Measurements from ENCODE around the gene SPATA31C2. TPM values are rescaled to one million over a fixed set of nuclear protein-coding genes. Genes with fewer than 3 reads are reported as not detected.
"Not testable (repeated sequence)": the region's sequence is repeated elsewhere in the genome, so short reads cannot be mapped to it uniquely, and the experiment has no call there.

SPATA31C2 gene
- total RNA-seq, 1 donor from 2014 or later = not detected

- DNase-seq (ENCODE audit: low spot score); ATAC-seq: not testable (repeated sequence)
Measured at GRCh38 chr9:88127700-88128300, 10.5 kb downstream of the SPATA31C2 start.

DNA sequence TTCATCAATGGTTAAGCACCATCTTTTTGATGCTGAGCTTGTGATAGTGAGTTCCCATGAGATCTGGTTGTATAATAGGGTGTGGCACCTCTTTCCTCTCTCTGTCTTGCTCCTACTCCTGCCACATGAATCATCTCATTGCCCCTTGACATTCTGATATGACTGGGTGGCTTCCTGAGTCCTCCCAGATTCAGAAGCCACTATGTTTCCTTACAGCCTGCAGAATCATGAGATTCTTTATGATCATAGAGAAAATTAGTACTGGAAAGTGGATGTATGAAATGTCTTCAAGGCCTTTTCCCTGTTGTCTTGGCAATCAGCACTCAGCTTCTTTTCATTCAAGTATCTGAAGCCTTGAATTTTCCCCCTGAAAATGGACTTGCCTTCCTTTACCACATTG is 14.9 kb downstream of the SPATA31C2 start:
- not testable (repeated sequence) for DNase-seq (ENCODE audit: low spot score); ATAC-seq

- ATAC-seq = peak; percentile 48
- DNase-seq (ENCODE audit: low spot score) = not testable (repeated sequence)
Measured at GRCh38 chr9:88118121-88118520, 20.2 kb downstream of the SPATA31C2 start.

DNA sequence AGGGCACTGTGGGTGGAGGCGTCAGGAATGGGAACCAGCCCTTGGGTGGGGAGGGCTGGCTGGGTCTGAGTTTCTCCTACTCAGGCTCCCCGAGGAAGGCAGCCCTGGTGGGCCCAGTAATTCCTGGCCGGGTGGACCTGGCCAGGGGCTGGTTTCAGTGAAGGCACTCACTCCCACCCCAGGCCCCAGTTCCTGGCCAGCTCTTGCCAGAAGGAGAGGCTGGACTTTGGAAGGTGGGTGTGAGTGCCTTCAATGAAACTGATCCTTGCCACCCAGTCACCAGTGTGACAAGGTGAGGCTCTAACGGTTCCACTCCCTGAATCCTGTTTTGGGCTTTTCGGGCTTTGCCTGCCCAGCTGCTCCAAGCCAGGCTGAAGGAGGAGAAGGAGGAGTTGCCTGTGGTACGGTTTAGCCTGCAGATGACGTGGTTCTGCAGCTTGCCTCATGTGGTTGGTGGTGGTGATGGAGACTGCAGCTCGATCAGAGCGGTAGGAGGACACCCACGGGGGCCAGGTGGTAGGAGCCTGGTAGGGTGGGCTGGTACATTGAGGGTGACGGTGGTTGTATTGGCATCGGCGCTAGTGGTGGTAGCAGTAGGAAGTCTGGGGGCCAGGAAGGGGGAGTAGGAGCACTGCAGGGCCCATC is 23.2 kb downstream of the SPATA31C2 start:
- not testable (repeated sequence) for ATAC-seq; DNase-seq (ENCODE audit: low spot score)

DNA sequence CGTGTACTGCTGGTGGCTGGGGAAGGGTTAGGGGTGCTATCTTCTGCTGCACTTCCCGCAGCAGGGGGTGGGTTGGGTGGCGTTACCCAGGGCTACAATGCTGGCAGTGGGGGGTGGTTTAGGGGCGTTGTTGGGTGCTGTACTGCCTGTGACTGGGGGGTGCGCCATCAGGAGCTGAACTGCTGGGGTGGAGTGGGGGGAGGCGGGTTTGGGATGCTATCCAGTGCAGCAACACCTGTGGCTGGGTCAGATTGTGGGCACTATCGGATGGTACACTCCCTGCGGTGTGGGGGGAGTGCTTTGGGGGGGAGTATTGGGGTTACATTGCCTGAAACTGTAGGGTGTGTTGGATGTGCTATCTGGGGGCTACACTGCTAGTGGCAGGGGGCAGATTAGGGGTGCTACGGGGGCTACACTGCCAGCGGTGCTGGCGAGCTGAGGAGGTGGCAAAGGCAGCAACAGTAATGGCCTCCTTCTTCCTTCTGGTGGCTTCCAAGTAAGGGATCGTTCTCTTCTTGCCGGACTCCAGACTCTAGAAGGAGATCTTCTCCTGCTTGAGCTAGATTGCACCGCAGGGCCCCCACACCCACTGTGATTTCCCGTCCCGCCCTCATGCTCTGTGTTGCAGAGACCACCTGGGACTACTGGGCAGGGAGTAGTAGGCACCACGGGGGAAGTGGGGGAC is 23.9 kb downstream of the SPATA31C2 start:
- not testable (repeated sequence) for ATAC-seq; DNase-seq (ENCODE audit: low spot score)

DNA sequence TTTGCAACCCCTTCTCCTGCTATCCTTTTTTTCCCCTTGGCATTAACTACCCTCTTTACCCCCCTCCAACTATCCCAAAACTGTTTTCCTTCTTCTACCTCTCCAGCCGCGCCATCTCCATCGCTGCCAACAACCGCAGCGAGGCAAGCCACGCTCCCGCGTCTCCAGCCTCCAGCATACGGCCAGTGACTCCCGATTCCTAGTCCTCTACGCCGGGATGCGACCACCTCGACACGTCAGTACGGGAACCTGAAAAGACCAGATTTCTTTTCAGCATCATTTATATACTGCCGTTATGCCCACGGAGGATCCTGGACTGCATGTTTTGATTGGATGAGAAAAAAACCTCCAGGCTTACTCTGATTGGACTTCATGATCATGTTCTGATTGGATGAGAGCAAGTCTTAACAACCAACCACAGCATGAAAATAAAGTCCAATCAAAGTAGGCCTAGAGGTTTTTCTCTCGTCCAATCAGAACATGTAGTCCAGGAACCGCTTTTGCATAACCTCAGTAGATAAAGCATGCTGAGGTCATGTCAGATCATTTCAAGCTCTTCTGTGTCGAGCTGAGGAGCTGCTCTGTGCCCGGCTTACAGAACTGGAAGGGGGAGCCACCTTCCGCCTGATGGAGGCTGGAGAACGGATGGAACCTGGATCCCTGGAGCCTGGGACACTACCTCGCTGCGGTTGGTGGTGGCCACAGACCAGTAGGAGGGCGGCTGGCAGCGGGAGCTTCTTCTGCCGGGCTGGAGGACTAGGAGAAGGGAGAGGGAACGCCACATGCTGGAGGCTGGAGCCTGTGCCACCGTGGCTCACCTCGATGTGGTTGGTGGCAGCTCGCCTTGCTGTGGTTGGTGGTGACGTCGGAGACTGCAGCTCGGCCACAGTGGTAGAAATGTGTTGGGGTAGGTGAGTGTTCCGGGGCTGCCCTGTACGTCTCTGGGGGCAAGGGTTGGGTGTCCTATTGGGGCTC is 24.8 kb downstream of the SPATA31C2 start:
- ATAC-seq; DNase-seq (ENCODE audit: low spot score): not testable (repeated sequence)

GRCh38 chr9:88110026-88110425 is 28.2 kb downstream of the SPATA31C2 start:
- no peak for ATAC-seq
- DNase-seq (ENCODE audit: low spot score) = no peak

- no peak for DNase-seq (ENCODE audit: low spot score)
- no peak for ATAC-seq
Measured at GRCh38 chr9:88108779-88109178, 29.5 kb downstream of the SPATA31C2 start.

- peak; percentile 97 for ATAC-seq
- no peak for DNase-seq (ENCODE audit: low spot score)
Measured at GRCh38 chr9:88106492-88106891, 31.8 kb downstream of the SPATA31C2 start.

- DNase-seq (ENCODE audit: low spot score) = no peak
- peak; percentile 81 for ATAC-seq
Measured at GRCh38 chr9:88092797-88093331, 45.4 kb downstream of the SPATA31C2 start.

GRCh38 chr9:88090151-88090581 is 48.1 kb downstream of the SPATA31C2 start:
- DNase-seq (ENCODE audit: low spot score) = peak; percentile 71
- peak; percentile 84 for ATAC-seq

- no peak for ATAC-seq
Measured at GRCh38 chr9:88087906-88088305, 50.4 kb downstream of the SPATA31C2 start.

GRCh38 chr9:88085476-88085875 is 52.8 kb downstream of the SPATA31C2 start:
- ATAC-seq (no peak), DNase-seq (ENCODE audit: low spot score) (no peak)

More at GRCh38 chr9:88087906-88088305, 50.4 kb downstream of the SPATA31C2 start:
- DNase-seq (ENCODE audit: low spot score) = no peak

- no peak for ATAC-seq
- no peak for DNase-seq (ENCODE audit: low spot score)
Measured at GRCh38 chr9:88084357-88085183, 53.7 kb downstream of the SPATA31C2 start.

Other genes starting within 250 kb of the SPATA31C2 start
- not detected for gene SPATA31C1, start 220.5 kb downstream of the SPATA31C2 start, total RNA-seq
- 2.7 TPM for gene CDK20, start 163.9 kb downstream of the SPATA31C2 start, total RNA-seq
- gene SPIN1, start 250.0 kb upstream of the SPATA31C2 start, total RNA-seq = 18.3 TPM

Data from left lobe of liver (tissue), 2 donors.